ENCODE data around the gene SPEF2.

GRCh38 chr5:35853631-35854030, 236.0 kb downstream of the SPEF2 start:
- TF ChIP-seq CTCF (IDR thresholded peaks at IDR 0.05) (no peak), POLR2AphosphoS5 (IDR thresholded peaks at IDR 0.05) (no peak), POLR2A (IDR thresholded peaks at IDR 0.05) (no peak), EP300 (IDR thresholded peaks at IDR 0.05) (no peak)

Measured in suprapubic skin (tissue), 4 donors.